ENCODE measurements around the gene HRH4.

GRCh38 chr18:24516261-24516660 is 55.8 kb downstream of the HRH4 start:
- TF ChIP-seq CTCF (IDR thresholded peaks at IDR 0.05) (no peak), POLR2A (IDR thresholded peaks at IDR 0.05) (no peak)

Measured in lower leg skin (tissue), 3 donors.